Central memory CD8-positive, alpha-beta T cell (primary cell): ENCODE data around the gene LATS1.

Experiments used
- ATAC-seq: fragments of 150-1000 bp; cut with Tn5 transposase; replicated peaks from 2 replicates; pipeline ENCODE4 v1.10.0; 2022; ENCODE audit warnings: mild to moderate bottlenecking, moderate FRiP score, moderate number of reproducible peaks; ENCODE audit not compliant: poor library complexity, severe bottlenecking; ENCODE audit errors: extremely low read depth
- DNase-seq, 2 donors: peaks; one replicate each; pipeline ENCODE4 v3.0.0; 2021; ENCODE audit warnings: low spot score in 2 of 2
- H3K27ac Mint-ChIP-seq: one replicate; pipeline ENCODE4 v1.8.0; 2022; ENCODE audit warnings: low read depth, mild to moderate bottlenecking, moderate library complexity, mixed read lengths
- H3K27me3 Mint-ChIP-seq: one replicate; pipeline ENCODE4 v1.8.0; 2022; ENCODE audit warnings: mixed read lengths
- H3K36me3 Mint-ChIP-seq: one replicate; pipeline ENCODE4 v1.8.0; 2022; ENCODE audit warnings: mild to moderate bottlenecking, moderate library complexity, mixed read lengths; ENCODE audit not compliant: insufficient read depth
- H3K4me1 Mint-ChIP-seq: one replicate; pipeline ENCODE4 v1.8.0; 2022; ENCODE audit warnings: mixed read lengths
- H3K4me3 Mint-ChIP-seq: one replicate; pipeline ENCODE4 v1.8.0; 2022; ENCODE audit warnings: mild to moderate bottlenecking, moderate library complexity, mixed read lengths
- H3K9me3 Mint-ChIP-seq: one replicate; pipeline ENCODE4 v1.8.0; 2022; ENCODE audit warnings: mixed read lengths

LATS1 gene

GRCh38 chr6:149634315-149634714 lies 83.6 kb downstream of the LATS1 start:
- DNase-seq = no peak
- Mint-ChIP-seq H3K4me3 (no peak overlapping the region), H3K4me1 (peaks cover 5% of the 10 kb centered on the region), H3K27me3 (no peaks in the 10 kb centered on the region), H3K9me3 (no peaks in the 10 kb centered on the region), H3K27ac (no peak overlapping the region), H3K36me3 (peaks cover 32% of the 10 kb centered on the region)
- no peak for ATAC-seq

GRCh38 chr6:149628875-149629510 lies 88.9 kb downstream of the LATS1 start:
- Mint-ChIP-seq H3K27ac (peak overlapping the region; percentile 69), H3K36me3 (peaks cover 40% of the 10 kb centered on the region), H3K4me1 (peaks cover 9% of the 10 kb centered on the region), H3K9me3 (no peaks in the 10 kb centered on the region), H3K4me3 (no peak overlapping the region), H3K27me3 (no peaks in the 10 kb centered on the region)
- ATAC-seq (no peak), DNase-seq (no peak)

- Mint-ChIP-seq H3K4me1 (peaks cover 9% of the 10 kb centered on the region), H3K9me3 (no peaks in the 10 kb centered on the region), H3K27ac (peak overlapping the region; percentile 61), H3K36me3 (peaks cover 43% of the 10 kb centered on the region), H3K4me3 (no peak overlapping the region), H3K27me3 (no peaks in the 10 kb centered on the region)
- ATAC-seq = no peak
- no peak for DNase-seq
Measured at GRCh38 chr6:149627672-149628071, 90.2 kb downstream of the LATS1 start.

DNA sequence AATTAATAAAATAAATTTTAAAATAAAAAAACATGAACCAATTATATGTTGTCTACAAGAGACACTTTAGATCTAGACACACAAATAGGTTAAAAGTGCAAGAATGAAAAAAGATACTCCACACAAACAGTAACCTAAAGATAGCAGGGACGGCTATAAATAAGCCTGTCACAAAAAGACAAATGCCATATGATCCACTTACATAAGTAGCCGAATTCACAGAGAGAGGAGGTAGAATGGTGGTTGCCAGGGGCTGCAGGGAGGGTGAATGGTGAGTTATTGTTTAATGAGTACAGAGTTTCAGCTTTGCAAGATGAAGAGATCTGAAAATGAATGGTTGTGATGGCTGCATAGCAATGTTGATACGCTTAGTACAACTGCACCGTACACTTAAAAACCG lies 102.1 kb downstream of the LATS1 start:
- peaks cover 12% of the 10 kb centered on the region for H3K4me1 Mint-ChIP-seq
- DNase-seq (no peak), ATAC-seq (no peak)
- no peak overlapping the region for H3K27ac Mint-ChIP-seq
- H3K4me3 Mint-ChIP-seq = no peak overlapping the region
- no peaks in the 10 kb centered on the region for H3K9me3 Mint-ChIP-seq
- H3K36me3 Mint-ChIP-seq = peaks cover 35% of the 10 kb centered on the region
- H3K27me3 Mint-ChIP-seq = no peaks in the 10 kb centered on the region

- ATAC-seq (no peak), DNase-seq (no peak)
- Mint-ChIP-seq H3K9me3 (no peaks in the 10 kb centered on the region), H3K36me3 (peaks cover 27% of the 10 kb centered on the region), H3K27ac (no peak overlapping the region), H3K4me3 (no peak overlapping the region), H3K4me1 (peaks cover 17% of the 10 kb centered on the region), H3K27me3 (no peaks in the 10 kb centered on the region)
Measured at GRCh38 chr6:149614337-149614736, 103.6 kb downstream of the LATS1 start.

DNA sequence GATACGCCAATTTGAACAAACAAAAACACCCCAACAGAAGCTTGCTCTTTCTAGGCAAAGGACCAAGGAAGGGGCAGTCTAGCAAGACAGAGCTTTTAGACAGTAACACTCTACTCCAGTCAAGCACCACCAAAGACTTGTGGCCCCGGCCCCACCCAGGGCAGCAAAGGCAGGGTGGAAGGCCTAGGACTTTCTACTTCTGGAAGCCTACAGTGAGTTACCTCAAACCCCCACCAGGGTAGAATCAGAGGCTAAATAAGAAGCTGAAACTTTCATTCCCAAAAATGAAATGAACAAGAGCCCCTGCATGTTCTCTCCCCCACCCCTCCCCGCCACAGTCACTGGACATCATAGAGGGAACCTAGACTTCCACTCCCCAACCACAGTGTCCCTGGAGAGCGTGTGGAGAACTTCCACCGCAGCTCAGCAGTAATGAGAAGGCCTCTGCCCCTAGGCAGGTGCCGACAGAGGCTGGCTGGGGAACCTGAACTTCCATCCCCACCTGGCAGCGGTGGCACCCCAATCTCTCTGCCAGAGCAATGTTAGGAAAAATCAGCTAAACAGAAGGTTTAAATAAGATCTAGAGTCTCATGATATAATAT lies 109.4 kb downstream of the LATS1 start:
- DNase-seq (no peak), ATAC-seq (no peak)
- Mint-ChIP-seq H3K4me3 (no peak overlapping the region), H3K4me1 (peaks cover 13% of the 10 kb centered on the region), H3K27me3 (no peaks in the 10 kb centered on the region), H3K27ac (peak overlapping the region; percentile 85), H3K36me3 (peaks cover 19% of the 10 kb centered on the region), H3K9me3 (no peaks in the 10 kb centered on the region)
